Mesenchymal stem cell (in vitro differentiated cells and primary cell): ENCODE measurements around the gene ZNF688.

Experiments used
- DNase-seq: peaks from one replicate; pipeline ENCODE4 v3.0.0-alpha.2; 2013
- H2AFZ ChIP-seq: one replicate; pipeline ENCODE4 v1.6.1; 2013; ENCODE audit warnings: low read depth, mild to moderate bottlenecking, control low read depth, inconsistent platforms, low read length, moderate library complexity
- H2AK5ac ChIP-seq: 2 replicates; pipeline ENCODE4 v1.6.1; 2013; ENCODE audit warnings: low read length, moderate library complexity, mild to moderate bottlenecking, inconsistent platforms; ENCODE audit not compliant: severe bottlenecking
- H2BK120ac ChIP-seq: one replicate; pipeline ENCODE4 v1.6.1; 2013; ENCODE audit warnings: low read depth, mild to moderate bottlenecking, inconsistent platforms, low read length, moderate library complexity
- H2BK12ac ChIP-seq, 2 experiments: one replicate each; pipeline ENCODE4 v1.6.1; 2013; ENCODE audit warnings: inconsistent platforms in 2 of 2, low read length in 2 of 2, mild to moderate bottlenecking in 2 of 2, moderate library complexity in 2 of 2, control low read depth in 1 of 2
- H2BK15ac ChIP-seq: one replicate; pipeline ENCODE4 v1.6.1; 2013; ENCODE audit warnings: mild to moderate bottlenecking, low read depth, inconsistent platforms; ENCODE audit not compliant: poor library complexity, severe bottlenecking
- H2BK5ac ChIP-seq: 2 replicates; pipeline ENCODE4 v1.6.1; 2013; ENCODE audit warnings: low read depth, mild to moderate bottlenecking, low read length, control low read depth, inconsistent platforms; ENCODE audit not compliant: poor library complexity, severe bottlenecking
- H3K14ac ChIP-seq, 2 experiments: one replicate each; pipeline ENCODE4 v1.6.1; 2013; ENCODE audit warnings: inconsistent platforms in 2 of 2, low read length in 2 of 2, control low read depth in 1 of 2, mild to moderate bottlenecking in 1 of 2, moderate library complexity in 1 of 2
- H3K18ac ChIP-seq, 2 experiments: one replicate each; pipeline ENCODE4 v1.6.1; 2013; ENCODE audit warnings: inconsistent platforms in 2 of 2, low read length in 2 of 2, control low read depth in 1 of 2, low read depth in 1 of 2, mild to moderate bottlenecking in 1 of 2
- H3K23ac ChIP-seq, 2 experiments: one replicate each; pipeline ENCODE4 v1.6.1; 2013; ENCODE audit warnings: inconsistent platforms in 2 of 2, low read length in 2 of 2, mild to moderate bottlenecking in 2 of 2, moderate library complexity in 2 of 2, control low read depth in 1 of 2
- H3K27ac ChIP-seq: 2 replicates; pipeline ENCODE4 v1.5.1; 2013; ENCODE audit warnings: mild to moderate bottlenecking, moderate library complexity, low read length, control low read depth, inconsistent platforms; ENCODE audit not compliant: poor library complexity, severe bottlenecking
- H3K27me3 ChIP-seq, 2 experiments: 2 replicates each; pipeline versions ENCODE4 v1.6.1 to v1.7.0; 2013; ENCODE audit warnings: low read length in 2 of 2, mild to moderate bottlenecking in 2 of 2, moderate library complexity in 2 of 2, control low read depth in 1 of 2, inconsistent platforms in 1 of 2; ENCODE audit not compliant: control insufficient read depth in 1 of 2, insufficient read depth in 1 of 2
- H3K36me3 ChIP-seq, 2 experiments: 2 replicates each; pipeline versions ENCODE4 v1.6.1 to v1.7.0; 2013; ENCODE audit warnings: low read length in 2 of 2, control low read depth in 1 of 2, inconsistent platforms in 1 of 2, low read depth in 1 of 2, mild to moderate bottlenecking in 1 of 2; ENCODE audit not compliant: insufficient read depth in 2 of 2, control insufficient read depth in 1 of 2
- H3K4ac ChIP-seq, 2 experiments: one replicate each; pipeline ENCODE4 v1.6.1; 2013; ENCODE audit warnings: inconsistent platforms in 2 of 2, low read length in 2 of 2, mild to moderate bottlenecking in 2 of 2, moderate library complexity in 2 of 2, control low read depth in 1 of 2, low read depth in 1 of 2
- H3K4me1 ChIP-seq: 2 replicates; pipeline ENCODE4 v1.6.1; 2013; ENCODE audit warnings: low read depth, low read length, control low read depth; ENCODE audit not compliant: control insufficient read depth, insufficient read depth
- H3K4me2 ChIP-seq: 2 replicates; pipeline ENCODE4 v1.6.1; 2013; ENCODE audit warnings: low read length, mild to moderate bottlenecking, inconsistent platforms; ENCODE audit not compliant: poor library complexity, severe bottlenecking
- H3K4me3 ChIP-seq, 2 experiments: 2 replicates each; pipeline versions ENCODE4 v1.5.1 to v1.7.0; 2013; ENCODE audit warnings: low read length in 2 of 2, mild to moderate bottlenecking in 2 of 2, control low read depth in 1 of 2, low read depth in 1 of 2; ENCODE audit not compliant: insufficient read depth in 1 of 2
- H3K79me1 ChIP-seq: replicated peaks from 2 replicates; pipeline ENCODE4 v1.6.1; 2013; ENCODE audit warnings: mild to moderate bottlenecking, control low read depth, low read length, inconsistent platforms; ENCODE audit not compliant: poor library complexity, severe bottlenecking
- H3K9ac ChIP-seq: 2 replicates; pipeline ENCODE4 v1.7.0; 2013; ENCODE audit warnings: mild to moderate bottlenecking, low read length, moderate library complexity
- H3K9me3 ChIP-seq: 2 replicates; pipeline ENCODE4 v1.7.0; 2013; ENCODE audit warnings: mild to moderate bottlenecking, low read length; ENCODE audit not compliant: control insufficient read depth
- H4K8ac ChIP-seq: one replicate; pipeline ENCODE4 v1.6.1; 2013; ENCODE audit warnings: inconsistent platforms, mild to moderate bottlenecking, low read length, moderate library complexity
- H4K91ac ChIP-seq: one replicate; pipeline ENCODE4 v1.6.1; 2013; ENCODE audit warnings: mild to moderate bottlenecking, low read length, inconsistent platforms
- WGBS: methylation state at CpG from one replicate; pipeline ENCODE4 v1.1.7; 2013; ENCODE audit warnings: mixed read lengths; 5-methylcytosine and 5-hydroxymethylcytosine counted together

ZNF688 gene

DNA sequence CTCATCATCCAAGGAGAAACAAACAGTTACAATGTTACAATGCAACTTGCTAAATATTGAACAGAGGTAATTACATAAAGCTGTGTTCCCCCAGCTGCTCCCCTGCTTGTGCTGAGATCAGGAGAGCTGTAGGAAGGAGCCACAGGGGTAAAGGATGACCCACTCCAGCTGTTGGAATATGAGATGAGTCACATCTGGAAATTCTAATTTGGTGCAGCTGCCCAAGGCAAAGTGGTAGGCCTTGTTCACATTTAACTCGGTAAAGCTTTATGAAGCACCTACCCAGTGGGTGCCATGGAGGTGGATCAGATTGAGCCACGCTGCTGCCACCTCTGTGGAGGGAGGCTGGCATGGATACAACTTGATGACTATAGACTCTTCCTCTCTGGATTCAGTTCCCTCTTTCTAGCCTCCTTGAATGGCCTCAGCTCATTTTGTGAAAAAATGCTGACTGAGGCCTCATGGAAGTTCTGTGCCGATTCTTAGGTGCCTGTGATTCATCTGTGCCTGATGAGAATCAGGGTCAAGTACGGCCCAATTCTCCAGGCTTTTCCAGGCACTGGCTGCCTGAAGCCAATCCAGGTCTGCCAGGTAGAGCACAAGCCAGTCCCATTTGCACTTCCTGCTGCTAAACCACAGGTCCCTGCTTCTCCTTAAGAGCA, 31.2 kb upstream of the ZNF688 start:
- WGBS: 79% methylated on average over 4 of the region's 4 CpGs
- H2AFZ ChIP-seq: no peak overlapping the region

GRCh38 chr16:30601966-30602365, 30.5 kb upstream of the ZNF688 start:
- no peak overlapping the region for H3K23ac ChIP-seq
- H3K27me3 ChIP-seq: no peaks in the 10 kb centered on the region
- peaks cover 18% of the 10 kb centered on the region for H3K79me1 ChIP-seq
- no peak overlapping the region for H4K8ac ChIP-seq
- H3K4me2 ChIP-seq: no peak overlapping the region
- H3K14ac ChIP-seq: no peak overlapping the region
- no peak for DNase-seq
- H3K18ac ChIP-seq: no peak overlapping the region
- H2BK5ac ChIP-seq: no peak overlapping the region
- H3K36me3 ChIP-seq: peaks cover 32 to 33% of the 10 kb centered on the region in 2 experiments
- H3K27ac ChIP-seq: no peak overlapping the region
- no peaks in the 10 kb centered on the region for H3K4me1 ChIP-seq
- H2AFZ ChIP-seq: no peak overlapping the region
- H3K9me3 ChIP-seq: no peaks in the 10 kb centered on the region
- H4K91ac ChIP-seq: no peak overlapping the region
- H3K4me3 ChIP-seq: no peak overlapping the region
- H2BK15ac ChIP-seq: no peak overlapping the region
- WGBS: 94% methylated on average over 2 of the region's 4 CpGs
- H2BK120ac ChIP-seq: no peak overlapping the region
- no peak overlapping the region for H2AK5ac ChIP-seq
- H3K9ac ChIP-seq: peak overlapping the region; percentile 43
- no peak overlapping the region for H3K4ac ChIP-seq
- no peak overlapping the region for H2BK12ac ChIP-seq

More for the DNA sequence above, 31.2 kb upstream of the ZNF688 start:
- peak; percentile 29 for DNase-seq
- Histone ChIP-seq H3K36me3 (peaks cover 38% of the 10 kb centered on the region in 2 experiments), H4K8ac (no peak overlapping the region), H3K9ac (peak overlapping the region; percentile 43), H2BK5ac (no peak overlapping the region), H4K91ac (no peak overlapping the region), H3K14ac (no peak overlapping the region), H3K18ac (no peak overlapping the region), H3K4me1 (no peaks in the 10 kb centered on the region), H3K79me1 (peaks cover 19% of the 10 kb centered on the region), H3K27ac (no peak overlapping the region), H2BK120ac (no peak overlapping the region), H2BK12ac (no peak overlapping the region), H2AK5ac (no peak overlapping the region), H3K23ac (no peak overlapping the region), H3K4me2 (no peak overlapping the region), H3K9me3 (no peaks in the 10 kb centered on the region), H2BK15ac (no peak overlapping the region), H3K4me3 (no peak overlapping the region), H3K27me3 (no peaks in the 10 kb centered on the region), H3K4ac (no peak overlapping the region)

DNA sequence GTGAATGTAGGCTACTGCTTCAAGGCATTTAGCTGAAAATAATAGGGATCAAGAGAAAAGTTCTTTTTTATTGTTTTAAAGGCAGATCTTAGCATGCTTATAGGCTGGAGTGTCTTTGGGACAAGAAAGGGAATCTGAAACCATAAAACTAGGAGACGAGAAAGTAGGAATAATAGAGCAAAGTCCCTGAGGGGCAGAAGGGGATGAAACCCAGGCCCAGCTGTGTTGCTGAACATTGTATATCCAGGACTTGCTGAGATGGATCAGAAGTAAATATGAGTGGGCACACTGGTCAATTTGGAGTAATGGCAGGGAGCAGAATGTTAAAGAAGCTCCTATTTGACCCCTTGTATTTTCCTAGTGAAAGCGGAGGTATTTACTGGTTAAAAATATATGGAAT, 29.4 kb upstream of the ZNF688 start:
- H3K27me3 ChIP-seq: no peaks in the 10 kb centered on the region
- H3K4me2 ChIP-seq: no peak overlapping the region
- H2BK120ac ChIP-seq: no peak overlapping the region
- H2AK5ac ChIP-seq: no peak overlapping the region
- no peak overlapping the region for H3K23ac ChIP-seq
- no peaks in the 10 kb centered on the region for H3K9me3 ChIP-seq
- peaks cover 23 to 31% of the 10 kb centered on the region in 2 experiments for H3K36me3 ChIP-seq
- H3K4me3 ChIP-seq: no peak overlapping the region
- no peak overlapping the region for H2BK5ac ChIP-seq
- no peak overlapping the region for H4K91ac ChIP-seq
- 99% methylated on average over 2 of the region's 2 CpGs for WGBS
- no peak for DNase-seq
- H2BK12ac ChIP-seq: no peak overlapping the region
- H3K14ac ChIP-seq: no peak overlapping the region
- no peak overlapping the region for H2BK15ac ChIP-seq
- no peak overlapping the region for H3K18ac ChIP-seq
- no peaks in the 10 kb centered on the region for H3K4me1 ChIP-seq
- H3K9ac ChIP-seq: no peak overlapping the region
- H3K4ac ChIP-seq: no peak overlapping the region
- H3K79me1 ChIP-seq: peaks cover 15% of the 10 kb centered on the region
- H2AFZ ChIP-seq: no peak overlapping the region
- H3K27ac ChIP-seq: no peak overlapping the region
- H4K8ac ChIP-seq: no peak overlapping the region

GRCh38 chr16:30600215-30600614, 28.7 kb upstream of the ZNF688 start:
- Histone ChIP-seq H2AK5ac (no peak overlapping the region), H3K9ac (no peak overlapping the region), H2BK12ac (no peak overlapping the region), H4K8ac (no peak overlapping the region), H3K27ac (no peak overlapping the region), H3K23ac (no peak overlapping the region), H2BK15ac (no peak overlapping the region), H3K36me3 (peaks cover 19 to 25% of the 10 kb centered on the region in 2 experiments), H3K9me3 (no peaks in the 10 kb centered on the region), H3K79me1 (peaks cover 14% of the 10 kb centered on the region), H3K27me3 (no peaks in the 10 kb centered on the region), H3K4me2 (no peak overlapping the region), H2BK120ac (no peak overlapping the region), H3K18ac (no peak overlapping the region), H3K4me3 (no peak overlapping the region), H2AFZ (no peak overlapping the region), H4K91ac (no peak overlapping the region), H3K4me1 (no peaks in the 10 kb centered on the region), H2BK5ac (no peak overlapping the region), H3K4ac (no peak overlapping the region), H3K14ac (no peak overlapping the region)
- 100% methylated on average over 3 of the region's 3 CpGs for WGBS
- DNase-seq: no peak
